ENCODE measurements around the gene MPP3.
A peak's percentile ranks its signal among the peaks of the same experiment; 100 is the strongest.

The MPP3 gene

GRCh38 chr17:43780135-43780534 is 52.8 kb downstream of the MPP3 start, which contains the start of gene CFAP97D1:
Gene CFAP97D1, plus strand, starts transcription at chr17:43780435. Its CDS starts 28 bp downstream, at chr17:43780463.
- peak within 1 kb of the TSS; percentile 76 for H3K4me3 ChIP-seq (ENCODE audit: low read length)
- no peak for DNase-seq (ENCODE audit: low read depth)
- TF ChIP-seq CTCF (conservative IDR thresholded peaks at IDR 0.05; ENCODE audit: low read depth, low read length): no peak

GRCh38 chr17:43779145-43780125 is 53.5 kb downstream of the MPP3 start:
- peak; percentile 6 for DNase-seq (ENCODE audit: low read depth)

GRCh38 chr17:43778337-43779144 is 54.4 kb downstream of the MPP3 start, which contains the start of gene DUSP3:
Gene DUSP3, minus strand, starts transcription at chr17:43778977. Its CDS starts 53 bp downstream, at chr17:43778924.
- TF ChIP-seq CTCF (conservative IDR thresholded peaks at IDR 0.05; ENCODE audit: low read depth, low read length): no peak
- peak; percentile 79 for DNase-seq (ENCODE audit: low read depth)

More at GRCh38 chr17:43779145-43780125, 53.5 kb downstream of the MPP3 start:
- peak; percentile 29 for TF ChIP-seq CTCF (conservative IDR thresholded peaks at IDR 0.05; ENCODE audit: low read depth, low read length)
- H3K4me3 ChIP-seq (ENCODE audit: low read length): peak overlapping the region; percentile 76

GRCh38 chr17:43774304-43775250 is 58.4 kb downstream of the MPP3 start:
- TF ChIP-seq CTCF (conservative IDR thresholded peaks at IDR 0.05; ENCODE audit: low read depth, low read length): no peak
- no peak overlapping the region for H3K4me3 ChIP-seq (ENCODE audit: low read length)
- no peak for DNase-seq (ENCODE audit: low read depth)

More at GRCh38 chr17:43778337-43779144, 54.4 kb downstream of the MPP3 start, which contains the start of gene DUSP3:
- H3K4me3 ChIP-seq (ENCODE audit: low read length): peak within 1 kb of the TSS; percentile 76

- DNase-seq (ENCODE audit: low read depth): no peak
- no peak overlapping the region for H3K4me3 ChIP-seq (ENCODE audit: low read length)
- no peak for TF ChIP-seq CTCF (conservative IDR thresholded peaks at IDR 0.05; ENCODE audit: low read depth, low read length)
Measured at GRCh38 chr17:43772877-43773648, 59.9 kb downstream of the MPP3 start.

Data from retinal pigment epithelial cell (primary cell).